GM19395 (cell line): ENCODE data around the gene SERGEF.

Source experiments
- ATAC-seq: cut with Tn5 transposase; IDR thresholded peaks from one replicate; pipeline ENCODE4 v1.9.1; 2021; ENCODE audit warnings: mild to moderate bottlenecking, moderate library complexity; ENCODE audit not compliant: unreplicated experiment

The SERGEF gene

GRCh38 chr11:17793642-17794170, 219.1 kb downstream of the SERGEF start:
- no peak for ATAC-seq

DNA sequence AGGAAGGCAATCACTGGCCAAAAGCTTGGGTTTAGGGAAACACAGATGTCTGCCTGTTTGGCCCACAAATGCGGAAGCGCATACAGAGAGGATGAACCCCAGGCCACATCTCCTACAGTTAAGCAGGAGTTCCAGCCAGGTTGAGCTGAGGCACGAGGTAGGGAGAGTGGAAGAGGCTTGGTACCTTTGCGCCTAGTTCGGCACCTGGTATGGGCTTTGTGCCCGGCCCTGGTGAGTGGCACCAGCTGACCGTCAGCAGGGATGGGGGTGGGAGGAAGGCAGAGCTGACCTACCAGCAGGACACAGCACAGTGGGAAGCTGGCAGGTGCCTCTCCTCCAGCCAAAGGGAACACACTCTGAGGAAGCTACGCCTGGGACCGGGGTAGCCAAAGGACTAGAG, 220.7 kb downstream of the SERGEF start:
- no peak for ATAC-seq

DNA sequence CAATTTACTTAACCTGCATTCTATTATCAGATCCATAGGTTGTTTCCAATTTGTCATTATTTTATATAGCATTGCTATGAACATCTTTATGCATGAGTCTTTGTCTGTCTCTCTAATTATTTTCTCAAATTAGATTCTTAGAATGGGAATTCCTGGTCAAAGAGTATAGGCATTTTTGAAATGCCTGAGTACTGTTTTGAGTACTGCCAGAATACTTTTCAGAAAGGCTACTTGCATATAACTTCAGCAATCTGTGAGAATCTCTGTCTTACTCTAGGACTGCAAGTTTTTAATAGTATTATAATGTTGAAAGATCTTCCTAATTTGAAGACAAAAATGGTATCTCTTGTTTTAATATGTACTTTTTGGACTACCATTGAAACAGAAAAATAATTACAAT, 221.7 kb downstream of the SERGEF start:
- ATAC-seq = no peak

GRCh38 chr11:17790453-17790852, 222.4 kb downstream of the SERGEF start:
- no peak for ATAC-seq

- ATAC-seq = no peak
Observed at GRCh38 chr11:17788084-17788483, 224.8 kb downstream of the SERGEF start.

DNA sequence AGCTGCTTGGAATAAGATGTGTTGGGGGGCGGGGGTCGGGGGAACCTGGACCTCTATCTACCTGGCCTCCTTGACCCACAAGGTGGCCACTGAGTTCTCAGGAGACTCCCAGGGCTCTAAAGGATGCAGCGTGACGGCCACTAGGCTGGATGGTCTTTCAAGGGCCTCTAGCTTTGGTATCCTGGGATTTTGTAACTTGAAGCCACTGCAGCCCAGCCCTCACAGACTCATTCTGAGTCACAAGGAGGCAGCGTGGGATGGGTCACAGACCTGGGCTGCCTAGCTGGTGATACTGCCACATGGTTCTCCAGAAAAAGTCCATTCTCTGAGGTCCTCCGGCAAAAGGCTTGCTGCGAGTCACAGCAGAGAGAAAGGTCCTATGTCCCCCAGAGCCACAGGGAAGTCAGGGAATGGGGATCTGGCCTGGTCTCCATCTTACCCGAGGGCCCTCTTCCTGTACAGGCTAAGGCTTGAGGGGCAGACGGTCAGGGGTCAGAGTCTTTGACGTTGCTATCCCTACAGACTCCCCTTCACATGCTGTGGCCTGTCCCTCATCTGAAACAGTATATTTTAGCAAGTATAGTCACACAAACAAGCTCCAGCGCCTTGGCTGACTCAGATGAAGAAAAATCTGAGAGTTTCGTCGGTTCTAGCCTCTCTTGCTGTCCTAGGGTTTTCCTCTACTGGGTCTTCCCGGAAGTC, 225.9 kb downstream of the SERGEF start:
- ATAC-seq = no peak

GRCh38 chr11:17783878-17784277, 229.0 kb downstream of the SERGEF start:
- no peak for ATAC-seq

DNA sequence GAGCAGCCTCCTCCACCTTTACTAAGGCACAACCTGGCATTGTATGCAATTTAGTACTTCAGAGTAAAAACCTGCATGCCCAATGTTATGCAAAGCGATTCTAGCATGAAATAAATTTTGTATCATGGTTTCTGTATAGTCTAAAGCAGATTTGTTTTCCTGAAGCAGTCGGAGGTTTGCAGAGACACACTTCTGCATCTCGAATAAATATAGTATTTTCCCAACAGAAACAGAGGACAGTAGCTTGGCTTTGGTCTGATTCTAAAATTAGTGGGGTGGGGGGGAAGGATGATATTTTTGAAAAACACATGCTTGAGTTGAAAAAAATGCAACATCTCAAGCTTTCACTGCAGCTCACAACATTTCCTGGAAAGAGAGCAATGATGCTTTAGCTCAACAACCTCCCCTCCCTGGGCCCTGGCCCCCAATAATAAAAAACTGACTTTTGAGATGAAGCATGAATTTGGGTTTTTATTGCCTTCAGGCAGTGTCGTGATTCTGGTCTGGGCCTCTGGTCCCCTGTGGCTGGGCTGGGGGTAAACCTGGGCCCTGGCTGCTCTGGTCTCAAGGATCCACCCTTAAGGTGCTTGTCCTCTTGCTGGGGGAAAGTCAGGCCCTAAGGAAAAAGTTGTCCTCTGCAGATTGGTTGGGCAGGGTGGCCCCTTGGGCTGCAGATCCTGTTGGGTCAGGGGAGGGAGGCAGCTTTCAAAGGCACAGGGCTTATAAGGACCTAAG, 230.1 kb downstream of the SERGEF start:
- ATAC-seq = no peak

- no peak for ATAC-seq
Observed at GRCh38 chr11:17782145-17782544, 230.7 kb downstream of the SERGEF start.

- ATAC-seq = no peak
Observed at GRCh38 chr11:17781626-17782025, 231.2 kb downstream of the SERGEF start.

GRCh38 chr11:17781221-17781620, 231.6 kb downstream of the SERGEF start:
- ATAC-seq = no peak

DNA sequence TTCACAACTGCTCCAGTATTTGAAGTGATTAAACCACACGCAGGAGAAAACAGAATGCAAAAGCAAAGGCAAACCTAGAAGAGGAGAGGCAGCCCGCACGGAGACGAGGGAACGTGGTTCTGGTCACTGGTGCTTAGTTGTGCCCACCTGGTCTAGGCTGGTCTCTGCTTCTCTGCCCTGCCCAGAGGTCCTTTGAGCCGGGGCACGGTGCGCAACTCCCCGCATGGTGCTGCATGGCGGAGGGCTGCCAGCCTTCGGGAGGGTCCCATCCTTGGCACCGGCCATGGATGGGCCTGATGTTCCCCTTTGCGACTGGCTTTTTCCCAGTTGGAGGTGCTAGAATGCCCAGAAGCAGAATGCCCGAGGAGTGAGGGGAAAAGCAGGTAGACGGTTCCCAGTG, 232.2 kb downstream of the SERGEF start:
- no peak for ATAC-seq

GRCh38 chr11:17779861-17780594, 232.8 kb downstream of the SERGEF start:
- no peak for ATAC-seq

DNA sequence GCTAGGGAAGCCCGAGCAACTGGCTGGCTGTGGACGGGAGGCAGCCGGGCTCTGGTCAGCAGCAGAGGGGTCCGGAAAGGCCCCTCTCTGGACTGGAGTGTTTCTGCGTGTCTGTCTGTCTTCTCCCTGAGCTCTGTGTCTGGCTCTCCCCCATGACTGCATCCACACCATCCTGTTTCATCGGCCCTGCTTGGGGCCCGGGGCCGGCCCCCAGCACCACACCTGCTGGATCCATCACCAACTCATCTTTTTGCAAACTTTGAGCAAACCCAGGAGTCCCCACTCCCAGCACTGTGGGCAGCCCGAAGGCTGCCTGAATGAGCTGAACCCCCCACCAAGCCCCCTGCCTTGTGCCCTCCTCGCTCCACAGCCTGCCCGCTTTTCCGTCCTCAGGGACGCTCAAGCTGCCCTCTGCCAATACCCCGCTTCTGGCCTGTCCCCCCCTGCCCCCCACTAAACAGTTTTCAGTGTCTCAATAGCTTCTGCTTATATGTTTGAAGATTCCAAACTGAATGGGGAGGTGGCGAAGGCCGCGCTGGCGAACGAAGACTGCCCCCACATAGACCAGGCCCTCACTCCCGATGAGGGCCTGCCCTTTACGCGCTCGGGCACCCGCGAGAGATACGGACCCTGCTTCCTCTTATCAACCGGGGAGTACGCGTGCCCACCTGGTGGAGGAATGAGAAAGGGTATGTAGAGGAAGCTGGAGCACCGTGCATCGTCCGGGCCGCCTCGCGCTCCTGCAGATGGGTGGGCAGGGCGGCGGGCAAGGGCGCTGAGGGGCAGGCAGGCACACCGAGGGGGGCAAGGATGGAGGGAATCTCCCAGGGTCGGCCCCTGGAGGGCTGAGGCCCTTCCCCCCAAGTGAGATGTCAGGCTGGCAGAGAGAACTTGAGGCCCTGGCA, 233.6 kb downstream of the SERGEF start:
- ATAC-seq = no peak

DNA sequence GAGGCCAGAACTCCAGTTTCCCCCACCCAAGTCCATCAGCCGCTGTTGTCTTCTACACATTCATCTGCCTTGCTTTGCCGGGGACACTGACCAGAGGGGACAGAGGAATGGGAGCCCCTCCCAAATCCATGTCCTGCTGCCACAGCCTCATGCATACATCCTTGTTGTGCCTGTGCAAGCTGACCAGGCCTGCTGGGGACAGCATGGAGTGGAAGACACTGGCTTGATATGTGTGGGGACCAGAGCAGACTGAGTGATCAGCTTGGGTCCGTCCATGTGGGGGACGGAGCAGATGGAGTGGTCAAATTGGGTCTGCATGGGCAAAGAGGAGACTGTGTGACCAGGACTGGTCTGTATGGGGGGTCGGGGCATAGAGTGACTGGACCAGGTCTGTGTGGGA, 234.5 kb downstream of the SERGEF start:
- no peak for ATAC-seq

DNA sequence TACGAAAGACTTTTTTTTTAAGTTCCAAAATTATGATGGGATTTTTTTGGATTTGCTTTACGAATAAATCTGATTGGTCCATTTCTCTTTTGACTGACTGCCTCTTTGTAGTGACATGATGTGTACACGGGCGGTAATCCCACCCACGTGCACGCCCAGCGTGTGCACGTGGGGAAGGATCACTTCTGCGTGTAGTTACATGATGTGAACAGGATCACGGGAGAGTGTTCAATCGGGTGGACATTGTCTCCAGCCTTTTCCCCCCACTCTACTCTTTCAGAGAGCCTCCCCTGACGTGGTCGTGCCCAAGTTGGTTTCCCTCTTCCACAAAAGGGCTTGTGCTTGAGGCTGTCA, 235.1 kb downstream of the SERGEF start:
- no peak for ATAC-seq

DNA sequence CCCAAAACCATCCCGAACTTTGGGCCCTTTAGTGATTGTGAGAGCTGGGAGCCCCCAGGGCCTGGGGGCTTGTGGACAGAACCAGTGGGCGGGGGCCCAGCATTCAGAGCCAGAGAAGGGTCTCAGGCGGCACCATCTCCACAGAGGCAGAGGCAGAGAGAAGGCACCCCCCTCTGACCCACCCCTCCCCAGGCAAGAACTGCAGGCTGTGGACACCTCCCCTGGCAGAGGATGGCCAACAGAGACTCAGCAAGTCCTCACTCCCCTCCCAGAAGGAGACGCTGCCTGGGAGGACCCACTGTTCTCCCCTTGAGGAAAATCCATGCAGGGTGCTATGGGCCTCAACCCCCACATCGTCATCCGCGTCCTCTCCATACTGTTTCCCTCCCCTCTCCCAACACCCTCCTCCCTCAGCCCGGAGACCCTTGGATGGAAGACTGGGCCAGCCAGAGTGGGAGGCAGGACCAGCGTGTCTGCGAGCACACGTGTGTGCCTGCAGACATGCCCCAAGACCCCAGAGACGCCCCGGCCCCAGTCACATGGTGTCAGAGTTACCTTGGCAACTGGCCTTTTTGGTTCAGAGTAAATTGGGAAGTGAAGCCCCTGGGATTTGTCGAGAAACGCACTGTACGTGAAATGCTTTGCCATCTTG, 235.6 kb downstream of the SERGEF start:
- ATAC-seq = no peak

GRCh38 chr11:17776212-17776875, 236.5 kb downstream of the SERGEF start:
- no peak for ATAC-seq

DNA sequence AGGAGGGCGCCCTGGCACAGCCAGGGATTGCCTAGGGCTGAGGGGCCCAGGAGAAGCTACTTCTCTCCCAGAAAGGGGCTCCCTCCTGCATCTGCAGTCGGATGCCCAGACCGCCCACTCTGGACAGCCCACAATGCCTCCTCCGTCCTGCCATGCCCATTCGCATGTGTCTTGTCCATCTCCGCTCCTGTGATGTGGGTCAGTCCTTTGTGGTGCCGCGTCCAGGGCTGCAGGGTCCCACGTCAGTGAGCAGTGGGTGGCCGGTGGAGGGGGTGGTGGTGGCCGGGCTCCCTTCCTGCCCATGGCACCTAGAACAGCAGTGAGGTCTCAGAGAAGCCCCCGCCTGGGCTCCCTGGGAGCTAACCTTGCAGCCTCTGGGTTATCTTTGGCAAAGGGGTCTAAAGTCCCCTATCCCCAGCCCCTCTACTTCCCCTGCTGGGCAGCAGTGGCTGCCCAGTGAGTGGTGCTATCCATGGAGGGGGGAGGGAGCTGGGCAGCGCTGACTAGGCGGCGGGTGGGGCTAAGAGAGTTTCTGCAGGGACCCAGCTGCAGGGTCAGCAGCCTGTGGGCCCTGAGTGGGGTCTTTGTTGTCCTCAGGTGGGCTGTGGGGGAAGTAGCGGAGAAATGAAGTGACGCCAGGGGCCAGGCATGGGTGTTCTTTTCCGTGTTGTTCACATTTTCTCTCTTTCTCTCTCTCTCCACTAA, 237.2 kb downstream of the SERGEF start:
- ATAC-seq = no peak
